HCT116 (cell line): ENCODE measurements around the gene RNF225. TPM values are rescaled to one million over a fixed set of nuclear protein-coding genes. Genes with fewer than 3 reads are reported as not detected.

Experiments
- ATAC-seq: fragments of 200-7000 bp; cut with Tn5 transposase; 2 replicates; pipeline ENCODE4 v1.9.1; 2020; ENCODE audit warnings: mild to moderate bottlenecking, moderate library complexity
- BruUV-seq: library from RNA; stranded (reverse); fragments of 400-500 nt; replicated peaks from 2 replicates; lab custom pipeline; 2021; lab: Mats Ljungman, UMichigan
- CTCF ChIA-PET: fragments of 300-600 bp; sonication (Branson Sonifier 250); formaldehyde crosslinking; loops from one replicate; lab custom pipeline; 2021; ENCODE audit warnings: antibody characterized with exemption; lab: Charles Lee
- POLR2A ChIA-PET: fragments of 300-600, 350-600 bp; sonication (Branson Sonifier 250); formaldehyde crosslinking; loops from one replicate; lab custom pipeline; 2021; ENCODE audit warnings: antibody characterized with exemption; lab: Charles Lee
- RAD21 ChIA-PET, 2 experiments: fragments of 300-600 bp; sonication (Branson Sonifier 250); formaldehyde crosslinking; loops; one replicate each; lab custom pipeline; 2023; ENCODE audit warnings: low total read pairs in 2 of 2; ENCODE audit not compliant: uncharacterized antibody in 2 of 2, unreplicated experiment in 2 of 2, low non-redundant PET in 1 of 2; lab: Charles Lee
- DNase-seq: peaks from one replicate; pipeline ENCODE4 v3.0.0-alpha.2; 2010; ENCODE audit warnings: low read depth, low spot score
- H2AFZ ChIP-seq: fragments of 200-600 bp; shearing (Covaris generic), sonication (generic); 2 replicates; pipeline ENCODE4 v1.6.1; 2017; ENCODE audit warnings: low read depth, mixed run types, mixed read lengths, antibody characterized with exemption, low read length; ENCODE audit not compliant: poor library complexity, severe bottlenecking
- H3K27ac ChIP-seq: 2 replicates; pipeline ENCODE4 v1.5.1; 2012; ENCODE audit warnings: low read depth, low read length
- H3K27me3 ChIP-seq: fragments of 200-600 bp; sonication (generic); 2 replicates; pipeline ENCODE4 v1.6.1; 2016; ENCODE audit warnings: mixed run types, low read length, mixed read lengths; ENCODE audit not compliant: insufficient read depth
- H3K36me3 ChIP-seq, 2 experiments: fragments of 200-500 bp in 1 of 2; fragments of 200-600 bp in 1 of 2; sonication (Bioruptor generic) in 1 of 2; sonication (generic) in 1 of 2; 2 replicates each; pipeline versions ENCODE4 v1.5.1 to v1.6.1; 2014 to 2016; ENCODE audit warnings: low read length in 2 of 2, inconsistent platforms in 1 of 2, mixed read lengths in 1 of 2, mixed run types in 1 of 2; ENCODE audit not compliant: insufficient read depth in 2 of 2, control insufficient read depth in 1 of 2
- H3K4me1 ChIP-seq, 2 experiments: fragments of 200-600 bp in 1 of 2; sonication (generic) in 1 of 2; 2 replicates each; pipeline versions ENCODE4 v1.5.1 to v1.6.1; 2012 to 2017; ENCODE audit warnings: low read length in 2 of 2, inconsistent platforms in 1 of 2, mild to moderate bottlenecking in 1 of 2, mixed read lengths in 1 of 2, mixed run types in 1 of 2, moderate library complexity in 1 of 2; ENCODE audit not compliant: insufficient read depth in 2 of 2, control insufficient read depth in 1 of 2
- H3K4me2 ChIP-seq: fragments of 200-600 bp; sonication (generic); 2 replicates; pipeline ENCODE4 v1.6.1; 2017; ENCODE audit warnings: mixed run types, low read length, mixed read lengths
- H3K4me3 ChIP-seq, 2 experiments: fragments of 200-600 bp in 1 of 2; sonication (generic) in 1 of 2; replicated peaks in 1 of 2; 2 replicates each; pipeline ENCODE4 v1.5.1; 2011 to 2016; ENCODE audit warnings: low read length in 2 of 2, control low read depth in 1 of 2, low read depth in 1 of 2, mild to moderate bottlenecking in 1 of 2, mixed read lengths in 1 of 2, mixed run types in 1 of 2
- H3K79me2 ChIP-seq: fragments of 200-600 bp; sonication (generic); 2 replicates; pipeline ENCODE4 v1.6.1; 2017; ENCODE audit warnings: mild to moderate bottlenecking, mixed run types, low read length, moderate library complexity, mixed read lengths; ENCODE audit not compliant: insufficient read depth
- H3K9ac ChIP-seq: fragments of 200-600 bp; sonication (generic); 2 replicates; pipeline ENCODE4 v1.6.1; 2016; ENCODE audit warnings: low read length, mixed read lengths
- H3K9me2 ChIP-seq: fragments of 200-600 bp; sonication (generic), shearing (Covaris generic); 2 replicates; pipeline ENCODE4 v1.6.1; 2017; ENCODE audit warnings: mixed run types, mild to moderate bottlenecking, moderate library complexity; ENCODE audit not compliant: insufficient read depth
- H3K9me3 ChIP-seq, 2 experiments: fragments of 200-500 bp in 1 of 2; fragments of 200-600 bp in 1 of 2; sonication (Bioruptor generic) in 1 of 2; sonication (generic) in 1 of 2; 2 replicates each; pipeline ENCODE4 v1.6.1; 2014 to 2017; ENCODE audit warnings: low read length in 2 of 2, mixed read lengths in 2 of 2, inconsistent platforms in 1 of 2, low read depth in 1 of 2, mild to moderate bottlenecking in 1 of 2, mixed run types in 1 of 2, moderate library complexity in 1 of 2; ENCODE audit not compliant: control insufficient read depth in 1 of 2, insufficient read depth in 1 of 2
- H4K20me1 ChIP-seq: fragments of 200-600 bp; sonication (generic), shearing (Covaris generic); 2 replicates; pipeline ENCODE4 v1.6.1; 2017; ENCODE audit warnings: mixed run types, mild to moderate bottlenecking, moderate library complexity; ENCODE audit not compliant: insufficient read depth
- POLR2A ChIP-seq: IDR thresholded peaks from 2 replicates; pipeline ENCODE4 v1.7.0; 2011; ENCODE audit warnings: borderline replicate concordance; ENCODE audit not compliant: insufficient read depth, insufficient read length; ENCODE audit errors: extremely low read depth
- POLR2AphosphoS5 ChIP-seq: IDR thresholded peaks from 2 replicates; pipeline ENCODE4 v1.6.1; 2011; ENCODE audit warnings: mild to moderate bottlenecking, low read depth, low read length, moderate library complexity
- SRF ChIP-seq: IDR thresholded peaks from 2 replicates; pipeline ENCODE4 v1.6.1; 2012; ENCODE audit warnings: low read depth
- TCF7L2 ChIP-seq: IDR thresholded peaks from 2 replicates; pipeline ENCODE4 v1.7.0; 2011; ENCODE audit warnings: borderline replicate concordance, inconsistent platforms; ENCODE audit not compliant: insufficient read depth, insufficient read length; ENCODE audit errors: extremely low read depth
- YY1 ChIP-seq: IDR thresholded peaks from 2 replicates; pipeline ENCODE4 v1.6.1; 2011; ENCODE audit warnings: low read length, low read depth, moderate library complexity, mild to moderate bottlenecking; ENCODE audit not compliant: insufficient replicate concordance; ENCODE audit errors: extremely low read depth
- intact Hi-C: fragments of 100-400 bp; cut with micrococcal nuclease; formaldehyde crosslinking; loops from 2 replicates; pipeline ENCODE4 v1.10.0; 2022
- total RNA-seq: library from RNA; stranded (reverse); gene quantifications from one replicate; pipeline ENCODE4 v1.2.1, GENCODE V29; 2021; ENCODE audit not compliant: unreplicated experiment
- TF ChIP-seq, protein P1 (sequence below): IDR thresholded peaks from 2 replicates; pipeline ENCODE4 v1.6.1; 2012; ENCODE audit warnings: low read depth
- TF ChIP-seq, protein P2 (sequence below): IDR thresholded peaks from 2 replicates; pipeline ENCODE4 v1.6.1; 2012

Gene RNF225
- total RNA-seq, 1 experiment from 2014 or later: 1.2 TPM

DNA sequence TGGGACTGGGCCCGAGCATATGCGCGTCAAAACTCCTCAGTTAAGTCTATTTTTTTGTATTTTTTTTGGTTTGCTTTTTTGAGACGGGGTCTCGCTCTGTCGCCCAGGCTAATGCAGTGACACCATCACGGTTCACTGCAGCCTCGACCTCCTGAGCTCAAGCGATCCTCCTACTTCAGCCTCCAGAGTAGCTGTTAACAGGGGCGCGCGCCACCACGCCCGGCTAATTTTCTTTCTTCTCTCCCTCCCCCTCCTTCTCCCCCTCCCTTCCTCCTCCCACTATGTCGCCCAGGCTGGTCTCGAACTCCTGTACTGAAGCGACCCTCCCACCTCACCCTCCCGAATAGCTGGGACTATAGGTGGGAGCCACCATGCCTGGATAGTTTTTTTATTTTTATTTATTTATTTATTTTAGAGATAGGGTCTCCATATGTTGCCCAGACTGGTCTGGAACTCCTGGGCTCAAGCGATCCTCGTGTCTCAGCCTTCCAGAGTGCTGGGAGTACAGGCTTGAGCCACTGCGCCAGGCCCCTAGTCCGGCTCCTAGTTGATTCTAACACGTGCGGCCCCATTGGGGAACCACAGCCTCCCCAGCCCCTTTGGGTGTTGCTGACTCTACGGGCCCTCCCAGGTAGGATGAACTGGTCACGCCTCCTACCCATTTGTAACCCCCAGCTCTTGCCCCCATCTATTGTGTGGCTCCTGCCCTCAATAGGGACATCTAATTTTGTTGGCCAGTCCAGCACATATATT lies 13.8 kb upstream of the RNF225 start (continued):
- TF ChIP-seq, protein P1, sequence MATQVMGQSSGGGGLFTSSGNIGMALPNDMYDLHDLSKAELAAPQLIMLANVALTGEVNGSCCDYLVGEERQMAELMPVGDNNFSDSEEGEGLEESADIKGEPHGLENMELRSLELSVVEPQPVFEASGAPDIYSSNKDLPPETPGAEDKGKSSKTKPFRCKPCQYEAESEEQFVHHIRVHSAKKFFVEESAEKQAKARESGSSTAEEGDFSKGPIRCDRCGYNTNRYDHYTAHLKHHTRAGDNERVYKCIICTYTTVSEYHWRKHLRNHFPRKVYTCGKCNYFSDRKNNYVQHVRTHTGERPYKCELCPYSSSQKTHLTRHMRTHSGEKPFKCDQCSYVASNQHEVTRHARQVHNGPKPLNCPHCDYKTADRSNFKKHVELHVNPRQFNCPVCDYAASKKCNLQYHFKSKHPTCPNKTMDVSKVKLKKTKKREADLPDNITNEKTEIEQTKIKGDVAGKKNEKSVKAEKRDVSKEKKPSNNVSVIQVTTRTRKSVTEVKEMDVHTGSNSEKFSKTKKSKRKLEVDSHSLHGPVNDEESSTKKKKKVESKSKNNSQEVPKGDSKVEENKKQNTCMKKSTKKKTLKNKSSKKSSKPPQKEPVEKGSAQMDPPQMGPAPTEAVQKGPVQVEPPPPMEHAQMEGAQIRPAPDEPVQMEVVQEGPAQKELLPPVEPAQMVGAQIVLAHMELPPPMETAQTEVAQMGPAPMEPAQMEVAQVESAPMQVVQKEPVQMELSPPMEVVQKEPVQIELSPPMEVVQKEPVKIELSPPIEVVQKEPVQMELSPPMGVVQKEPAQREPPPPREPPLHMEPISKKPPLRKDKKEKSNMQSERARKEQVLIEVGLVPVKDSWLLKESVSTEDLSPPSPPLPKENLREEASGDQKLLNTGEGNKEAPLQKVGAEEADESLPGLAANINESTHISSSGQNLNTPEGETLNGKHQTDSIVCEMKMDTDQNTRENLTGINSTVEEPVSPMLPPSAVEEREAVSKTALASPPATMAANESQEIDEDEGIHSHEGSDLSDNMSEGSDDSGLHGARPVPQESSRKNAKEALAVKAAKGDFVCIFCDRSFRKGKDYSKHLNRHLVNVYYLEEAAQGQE: no peak
- TF ChIP-seq TCF7L2: no peak
- TF ChIP-seq POLR2A: no peak
- TF ChIP-seq YY1: no peak
- TF ChIP-seq, protein P2, sequence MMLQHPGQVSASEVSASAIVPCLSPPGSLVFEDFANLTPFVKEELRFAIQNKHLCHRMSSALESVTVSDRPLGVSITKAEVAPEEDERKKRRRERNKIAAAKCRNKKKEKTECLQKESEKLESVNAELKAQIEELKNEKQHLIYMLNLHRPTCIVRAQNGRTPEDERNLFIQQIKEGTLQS: no peak

DNA sequence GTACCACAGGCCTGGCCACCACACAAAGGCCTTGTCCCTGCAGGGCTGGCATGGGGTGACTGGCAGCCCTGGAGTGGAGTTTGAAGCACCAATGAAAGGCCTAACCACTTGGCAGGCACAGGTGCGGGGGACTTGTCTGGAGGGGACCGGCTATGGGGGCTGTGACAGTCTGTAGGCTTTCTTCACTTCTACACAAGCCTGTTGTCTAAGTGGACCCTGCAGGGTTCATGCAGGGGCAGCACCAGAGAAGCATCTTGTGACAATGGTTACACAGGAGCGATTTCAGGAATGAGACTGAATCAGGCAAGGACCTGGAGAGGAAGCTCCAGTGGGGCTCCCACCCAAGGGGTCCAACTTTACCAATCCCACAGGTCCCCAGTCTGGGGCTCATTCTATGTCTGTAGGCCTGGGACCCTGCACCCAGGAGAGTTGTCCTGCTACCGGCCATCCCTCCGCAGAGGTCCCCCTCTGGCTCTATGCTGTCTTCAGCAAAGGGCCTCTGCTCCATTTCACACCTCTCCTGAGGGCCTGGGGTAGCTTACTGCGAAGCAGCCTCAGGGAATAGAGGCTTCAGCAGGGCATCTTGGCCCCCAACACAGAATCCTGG lies 12.4 kb upstream of the RNF225 start:
- Histone ChIP-seq H3K4me2 (no peak overlapping the region), H3K4me1 (peaks cover 18 to 41% of the 10 kb centered on the region in 2 experiments), H3K27ac (no peak overlapping the region; the same call in 1 of the 2 replicates), H3K9ac (no peak overlapping the region), H3K9me2 (no peaks in the 10 kb centered on the region), H3K27me3 (no peaks in the 10 kb centered on the region), H3K79me2 (peaks cover 34% of the 10 kb centered on the region), H2AFZ (no peak overlapping the region), H3K4me3 (no peak overlapping the region), H3K9me3 (no peaks in the 10 kb centered on the region), H4K20me1 (peaks cover 6% of the 10 kb centered on the region; the same call in 1 of the 2 replicates), H3K36me3 (peaks cover 0 to 11% of the 10 kb centered on the region in 2 experiments; a peak in 1 of 4 replicates)
- TF ChIP-seq POLR2AphosphoS5: 0 out of 2 replicates have a peak, but pooled peaks have one; percentile 10
- no peak for TF ChIP-seq SRF
- POLR2A ChIA-PET: no interaction called here
- ATAC-seq: no peak
- RAD21 ChIA-PET: no interaction called here
- no peak for DNase-seq
- no TSS peak for BruUV-seq
- intact Hi-C loops: no loop called here
- CTCF ChIA-PET: no interaction called here
